Measurements from ENCODE around the gene ZNG1C.
"Not testable (repeated sequence)": the region's sequence is repeated elsewhere in the genome, so short reads cannot be mapped to it uniquely, and the experiment has no call there.

ZNG1C gene

DNA sequence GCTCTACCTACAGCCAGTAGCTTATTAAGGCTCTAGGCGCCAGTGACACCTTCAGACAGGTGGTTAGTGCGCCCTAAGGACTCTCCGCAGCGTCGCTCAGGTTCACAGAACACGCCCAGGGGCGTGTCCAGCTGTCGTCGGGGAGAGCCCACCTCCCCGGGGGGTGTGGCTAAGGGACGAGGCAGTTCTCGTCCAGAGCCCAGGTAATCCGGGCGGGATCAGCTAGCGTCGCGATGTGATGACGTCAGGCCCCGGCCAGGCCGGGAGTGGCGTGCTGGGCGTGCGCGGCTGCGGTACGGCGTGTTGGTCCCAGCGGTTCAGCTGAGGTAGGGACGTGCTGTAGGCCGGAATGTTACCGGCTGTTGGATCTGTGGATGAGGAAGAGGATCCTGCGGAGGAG lies at the start of gene ZNG1C:
ZNG1C (plus strand) TSS at position 301 of the 400 bp plus-strand sequence; CDS start at position 350, 49 bp downstream.
- DNase-seq (ENCODE audit: low read depth in 2 of 2), result not testable (repeated sequence)

DNA sequence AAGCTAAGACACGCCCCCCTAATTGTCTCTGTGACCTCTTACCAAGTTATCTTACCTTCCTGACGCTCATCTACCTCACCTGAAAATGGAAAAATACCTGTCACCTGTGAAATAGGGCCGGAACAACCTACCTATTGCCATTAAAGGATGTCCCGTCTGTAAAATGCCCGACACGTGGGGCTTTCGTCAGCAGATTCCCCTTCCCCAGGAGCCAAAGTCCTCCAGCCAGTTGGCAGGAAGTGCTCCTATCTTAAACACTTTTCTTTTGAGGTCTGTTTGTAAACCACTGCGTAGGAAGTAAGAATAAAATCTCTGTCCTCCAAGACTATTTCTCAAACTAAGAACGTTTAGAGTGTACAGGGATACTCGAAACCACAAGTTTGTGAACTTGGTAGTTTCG lies 654 bp downstream of the ZNG1C start:
- DNase-seq (ENCODE audit: low read depth in 2 of 2), result not testable (repeated sequence)

- not testable (repeated sequence) for DNase-seq (ENCODE audit: low read depth in 2 of 2)
These were observed 39.3 kb downstream of the ZNG1C start for GRCh38 chr9:68281041-68281440.

GRCh38 chr9:68302567-68302966 lies 60.8 kb downstream of the ZNG1C start, which contains the start of gene FOXD4L3:
FOXD4L3 (plus strand) TSS chr9:68302867; CDS start chr9:68302952, 85 bp downstream.
- DNase-seq (ENCODE audit: low read depth in 2 of 2), result not testable (repeated sequence)

DNA sequence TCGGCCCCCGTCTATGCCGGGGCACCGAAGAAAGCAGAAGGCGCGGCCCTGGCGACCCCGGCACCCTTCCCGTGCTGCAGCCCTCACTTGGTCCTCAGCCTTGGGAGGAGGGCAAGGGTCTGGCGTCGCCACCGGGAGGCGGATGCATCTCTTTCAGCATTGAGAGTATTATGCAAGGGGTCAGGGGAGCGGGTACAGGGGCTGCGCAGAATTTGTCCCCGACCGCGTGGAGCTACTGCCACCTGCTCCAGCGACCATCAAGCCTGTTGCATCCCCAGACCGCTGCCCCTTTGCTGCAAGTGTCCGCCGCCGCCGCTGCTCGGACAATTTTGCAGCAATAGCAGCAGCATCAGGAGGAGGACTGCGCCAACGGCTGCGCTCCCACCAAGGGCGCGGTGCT lies 62.0 kb downstream of the ZNG1C start:
- not testable (repeated sequence) for DNase-seq (ENCODE audit: low read depth in 2 of 2)

- DNase-seq (ENCODE audit: low read depth in 2 of 2), result not testable (repeated sequence)
These were observed 62.4 kb downstream of the ZNG1C start for GRCh38 chr9:68304212-68304611.

- not testable (repeated sequence) for DNase-seq (ENCODE audit: low read depth in 2 of 2)
These were observed 63.0 kb downstream of the ZNG1C start for GRCh38 chr9:68304777-68305176.

DNA sequence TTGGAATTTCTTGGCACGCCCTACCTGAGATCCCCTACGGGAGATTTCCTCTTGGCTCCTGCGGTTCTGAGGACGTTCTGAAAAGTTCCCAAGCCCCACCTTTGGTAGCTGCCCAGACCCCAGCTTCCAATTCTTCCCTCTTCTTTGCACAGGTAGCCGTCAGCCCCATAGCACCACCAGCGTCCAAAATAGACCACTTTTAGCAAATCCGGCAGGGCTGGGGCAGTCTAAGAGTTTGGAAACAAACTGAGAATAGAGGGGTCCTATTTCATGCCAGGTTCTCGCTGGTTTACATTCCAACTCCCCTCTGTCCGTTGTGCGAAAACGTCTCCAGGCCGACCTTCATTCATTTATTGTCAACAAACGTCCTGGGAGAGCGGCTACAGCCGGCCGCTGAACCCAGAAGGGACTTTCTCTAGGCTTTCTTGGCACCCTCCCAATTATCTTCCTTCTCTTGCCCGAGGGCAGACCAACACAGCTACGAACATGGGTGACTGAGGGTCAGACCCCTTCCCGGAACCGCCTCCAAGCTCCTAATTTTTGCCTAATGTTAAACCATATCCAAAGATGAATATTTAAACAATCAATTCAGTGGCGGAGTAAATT lies 64.0 kb downstream of the ZNG1C start:
- not testable (repeated sequence) for DNase-seq (ENCODE audit: low read depth in 2 of 2)

DNA sequence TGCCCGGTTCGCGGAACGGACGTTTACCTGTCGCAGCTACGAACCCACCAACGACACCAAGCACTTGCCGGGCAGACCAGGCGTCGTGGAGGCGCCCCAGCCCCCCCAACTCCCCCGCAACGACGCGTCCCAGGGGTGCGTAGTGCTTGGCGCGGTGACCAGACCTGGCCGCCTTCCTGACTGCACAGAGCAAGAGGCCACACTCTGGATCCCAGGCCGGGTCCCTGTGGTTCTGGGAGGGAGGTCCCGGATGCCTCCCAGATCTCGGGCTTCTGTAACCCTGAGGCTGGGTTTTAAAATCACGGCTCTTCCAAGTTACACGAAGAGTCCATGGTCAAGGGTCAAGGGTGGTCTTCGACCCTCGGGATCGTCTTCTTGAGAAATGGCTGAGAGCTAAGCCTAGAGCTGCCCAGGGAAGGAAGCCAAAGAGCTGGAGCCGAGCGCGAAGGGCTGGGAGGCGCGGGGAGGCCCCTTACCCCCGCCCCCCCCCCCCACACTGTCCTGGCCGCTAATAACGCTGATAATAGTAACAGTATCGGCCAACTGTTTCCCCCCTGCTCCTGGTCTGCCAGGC lies 64.7 kb downstream of the ZNG1C start:
- DNase-seq (ENCODE audit: low read depth in 2 of 2), result not testable (repeated sequence)

DNA sequence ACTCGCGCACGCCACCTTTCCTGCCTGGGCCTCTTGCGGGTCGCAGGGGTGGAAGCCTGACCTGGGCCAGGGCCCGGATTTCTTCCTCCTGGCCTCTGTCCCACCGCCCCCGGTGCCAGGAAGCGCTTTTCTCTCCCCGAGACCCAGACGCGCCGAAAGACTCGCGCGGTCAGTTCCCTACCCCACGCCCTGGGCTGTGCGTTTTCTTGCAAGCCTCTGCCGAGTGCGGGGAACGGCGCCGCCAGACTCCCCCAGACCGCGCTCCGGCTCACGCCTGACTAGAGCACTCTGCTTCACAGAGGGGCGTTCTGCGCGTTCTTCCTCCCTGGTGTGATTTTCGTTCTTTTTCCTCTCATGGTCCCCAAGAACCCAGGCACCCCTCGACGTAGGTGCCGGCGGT lies 65.3 kb downstream of the ZNG1C start:
- not testable (repeated sequence) for DNase-seq (ENCODE audit: low read depth in 2 of 2)

DNA sequence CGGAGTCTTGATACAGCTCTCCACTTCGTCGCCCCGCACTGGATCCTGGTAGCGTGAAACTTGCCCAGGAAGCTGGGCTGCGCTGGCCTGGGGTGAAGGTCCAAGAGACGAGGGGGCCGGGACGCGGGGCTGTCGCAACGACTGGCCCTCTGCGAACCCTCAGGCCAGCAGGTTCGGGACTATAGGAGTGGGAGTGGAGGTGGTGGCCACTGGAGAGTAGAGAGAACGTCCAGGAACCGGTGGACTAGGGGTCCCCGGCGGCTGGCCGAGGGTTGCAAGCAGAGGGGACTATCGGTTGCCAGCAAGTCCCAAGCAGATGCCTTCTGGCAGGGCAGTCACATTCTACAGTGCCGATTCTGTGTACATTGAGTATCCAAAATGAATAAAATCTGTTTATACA lies 65.9 kb downstream of the ZNG1C start:
- DNase-seq (ENCODE audit: low read depth in 2 of 2), result not testable (repeated sequence)

GRCh38 chr9:68311208-68311607 lies 69.4 kb downstream of the ZNG1C start:
- not testable (repeated sequence) for DNase-seq (ENCODE audit: low read depth in 2 of 2)

DNA sequence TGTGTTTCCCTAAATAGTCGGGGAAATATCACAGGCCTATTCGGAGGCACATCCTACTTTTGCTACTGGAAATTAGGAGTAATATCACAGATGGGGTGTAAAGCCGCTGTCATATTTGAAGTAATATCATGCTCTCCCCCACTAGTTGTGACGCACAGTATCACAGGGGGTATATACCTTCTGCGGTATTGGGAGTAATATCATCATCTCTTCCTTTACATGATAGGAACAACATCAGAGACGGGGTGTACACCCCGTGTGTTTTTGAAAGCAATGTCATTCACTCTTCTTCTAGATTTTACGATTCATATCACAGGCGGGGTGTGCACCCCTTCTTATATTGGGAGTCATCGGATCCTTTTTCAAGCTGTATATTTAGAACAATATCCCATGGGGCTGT lies 76.4 kb downstream of the ZNG1C start:
- not testable (repeated sequence) for DNase-seq (ENCODE audit: low read depth in 2 of 2)

GRCh38 chr9:68323749-68324148 lies 82.0 kb downstream of the ZNG1C start:
- DNase-seq (ENCODE audit: low read depth in 2 of 2), result not testable (repeated sequence)

GRCh38 chr9:68324518-68324917 lies 82.7 kb downstream of the ZNG1C start:
- not testable (repeated sequence) for DNase-seq (ENCODE audit: low read depth in 2 of 2)

- DNase-seq (ENCODE audit: low read depth in 2 of 2), result not testable (repeated sequence)
These were observed 87.3 kb downstream of the ZNG1C start for GRCh38 chr9:68329106-68329505.

- DNase-seq (ENCODE audit: low read depth in 2 of 2), result not testable (repeated sequence)
These were observed 88.9 kb downstream of the ZNG1C start for GRCh38 chr9:68330531-68331173.

DNA sequence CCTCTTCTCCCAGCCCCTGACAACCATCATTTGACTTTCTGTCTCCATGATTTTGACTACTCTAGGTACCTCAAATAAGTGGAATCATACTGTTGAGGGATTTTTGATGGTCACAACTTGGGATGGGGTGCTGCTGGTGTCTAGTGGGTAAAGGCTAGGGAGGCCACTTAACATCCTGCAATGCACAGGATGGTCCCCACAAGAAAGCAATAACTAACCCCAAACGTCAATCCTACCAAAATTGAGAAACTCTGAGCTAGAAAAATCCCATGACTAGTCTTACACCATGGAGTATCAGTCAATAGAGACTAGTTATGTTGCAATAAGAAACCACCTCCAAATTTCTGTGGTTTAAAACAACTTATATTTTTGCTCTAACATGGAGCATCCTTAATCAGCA lies 90.3 kb downstream of the ZNG1C start:
- DNase-seq (ENCODE audit: low read depth in 2 of 2), result not testable (repeated sequence)

- DNase-seq (ENCODE audit: low read depth in 2 of 2), result not testable (repeated sequence)
These were observed 94.2 kb downstream of the ZNG1C start for GRCh38 chr9:68335935-68336334.

GRCh38 chr9:68336639-68337339 lies 95.0 kb downstream of the ZNG1C start:
- DNase-seq (ENCODE audit: low read depth in 2 of 2), result not testable (repeated sequence)

DNA sequence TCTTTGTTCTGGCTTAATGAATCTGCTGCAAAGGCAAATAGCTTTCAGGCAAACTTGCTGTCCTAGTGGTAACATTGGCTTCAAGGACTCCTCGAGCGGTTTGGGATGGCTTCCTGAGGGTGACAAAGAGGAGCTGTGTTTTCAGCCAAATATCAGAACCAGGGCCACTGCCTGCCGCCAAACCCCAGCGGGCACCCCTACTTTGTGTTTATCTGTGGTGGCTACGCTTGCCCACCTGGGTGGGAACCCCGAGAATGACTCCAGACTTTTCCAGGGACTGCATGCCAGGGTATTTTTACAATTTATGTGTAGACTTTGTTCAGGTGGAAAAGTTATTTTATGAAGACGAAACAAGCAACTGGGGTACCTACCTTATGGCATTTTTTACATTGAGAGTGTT lies 96.2 kb downstream of the ZNG1C start:
- DNase-seq (ENCODE audit: low read depth in 2 of 2), result not testable (repeated sequence)
